Measurements from ENCODE around the gene GALT. TPM values are rescaled to one million over a fixed set of nuclear protein-coding genes. Genes with fewer than 3 reads are reported as not detected.

Gene GALT
- total RNA-seq, 2 experiments from 2014 or later, result 62.5 to 90.9 TPM

DNA sequence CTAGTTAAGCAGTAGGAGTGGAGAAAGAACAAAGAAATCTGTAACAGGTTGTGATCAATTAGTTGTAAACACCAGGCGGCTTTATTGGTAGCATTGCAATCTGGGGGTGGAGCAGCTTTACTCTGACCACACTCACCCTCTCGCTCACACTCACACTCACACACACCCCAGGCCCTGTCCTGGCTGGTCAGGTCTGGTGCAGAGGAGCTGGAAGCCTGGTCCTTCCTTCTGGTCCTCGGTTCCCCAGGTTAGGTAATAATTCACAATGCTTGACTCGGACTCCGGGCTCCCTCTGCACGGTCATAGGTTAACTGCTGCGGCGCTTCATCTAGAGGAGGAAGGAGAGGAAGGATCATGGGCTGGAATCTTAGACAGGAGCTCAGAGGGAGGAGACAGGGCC is 43.0 kb downstream of the GALT start:
- intact Hi-C loops (cut with micrococcal nuclease; ENCODE audit: unreplicated experiment), result no loop called here
- POLR2A ChIA-PET, result no interaction called here
- no peaks in the 10 kb centered on the region for H3K9me2 ChIP-seq (ENCODE audit: insufficient read depth, low read length)
- H3K27ac ChIP-seq (ENCODE audit: low read depth, low read length, poor library complexity, severe bottlenecking), result no peak overlapping the region
- no TSS peak for BruUV-seq (replicated peaks)
- no peak for DNase-seq (ENCODE audit: low spot score)
- CTCF ChIA-PET (ENCODE audit: unreplicated experiment), result interaction anchor here (0.6 kb wide), 1 partner anchor 25 kb away, joined by 3 read pairs; no protein-coding TSS in a partner anchor
- no peaks in the 10 kb centered on the region for H3K36me3 ChIP-seq (ENCODE audit: insufficient read depth, low read length)
- no peaks in the 10 kb centered on the region for H3K9me3 ChIP-seq (ENCODE audit: low read length)
- no peaks in the 10 kb centered on the region for H3K79me2 ChIP-seq (ENCODE audit: insufficient read depth, low read depth, low read length)
- H2AFZ ChIP-seq (ENCODE audit: low read length), result no peak overlapping the region
- no peaks in the 10 kb centered on the region for H4K20me1 ChIP-seq (ENCODE audit: insufficient read depth, low read length)
- no peak overlapping the region for H3K4me2 ChIP-seq (ENCODE audit: low read length)
- no peaks in the 10 kb centered on the region for H3K4me1 ChIP-seq (ENCODE audit: insufficient read depth, low read length, poor library complexity, severe bottlenecking)
- H3K4me3 ChIP-seq (ENCODE audit: low read depth, low read length, poor library complexity, severe bottlenecking), result no peak overlapping the region
- TF ChIP-seq, protein P1, sequence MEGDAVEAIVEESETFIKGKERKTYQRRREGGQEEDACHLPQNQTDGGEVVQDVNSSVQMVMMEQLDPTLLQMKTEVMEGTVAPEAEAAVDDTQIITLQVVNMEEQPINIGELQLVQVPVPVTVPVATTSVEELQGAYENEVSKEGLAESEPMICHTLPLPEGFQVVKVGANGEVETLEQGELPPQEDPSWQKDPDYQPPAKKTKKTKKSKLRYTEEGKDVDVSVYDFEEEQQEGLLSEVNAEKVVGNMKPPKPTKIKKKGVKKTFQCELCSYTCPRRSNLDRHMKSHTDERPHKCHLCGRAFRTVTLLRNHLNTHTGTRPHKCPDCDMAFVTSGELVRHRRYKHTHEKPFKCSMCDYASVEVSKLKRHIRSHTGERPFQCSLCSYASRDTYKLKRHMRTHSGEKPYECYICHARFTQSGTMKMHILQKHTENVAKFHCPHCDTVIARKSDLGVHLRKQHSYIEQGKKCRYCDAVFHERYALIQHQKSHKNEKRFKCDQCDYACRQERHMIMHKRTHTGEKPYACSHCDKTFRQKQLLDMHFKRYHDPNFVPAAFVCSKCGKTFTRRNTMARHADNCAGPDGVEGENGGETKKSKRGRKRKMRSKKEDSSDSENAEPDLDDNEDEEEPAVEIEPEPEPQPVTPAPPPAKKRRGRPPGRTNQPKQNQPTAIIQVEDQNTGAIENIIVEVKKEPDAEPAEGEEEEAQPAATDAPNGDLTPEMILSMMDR (conservative IDR thresholded peaks at IDR 0.05; ENCODE audit: low read length), result no peak
- no peak for TF ChIP-seq EZH2phosphoT487 (IDR thresholded peaks at IDR 0.05; ENCODE audit: borderline replicate concordance, low read depth, low read length)

DNA sequence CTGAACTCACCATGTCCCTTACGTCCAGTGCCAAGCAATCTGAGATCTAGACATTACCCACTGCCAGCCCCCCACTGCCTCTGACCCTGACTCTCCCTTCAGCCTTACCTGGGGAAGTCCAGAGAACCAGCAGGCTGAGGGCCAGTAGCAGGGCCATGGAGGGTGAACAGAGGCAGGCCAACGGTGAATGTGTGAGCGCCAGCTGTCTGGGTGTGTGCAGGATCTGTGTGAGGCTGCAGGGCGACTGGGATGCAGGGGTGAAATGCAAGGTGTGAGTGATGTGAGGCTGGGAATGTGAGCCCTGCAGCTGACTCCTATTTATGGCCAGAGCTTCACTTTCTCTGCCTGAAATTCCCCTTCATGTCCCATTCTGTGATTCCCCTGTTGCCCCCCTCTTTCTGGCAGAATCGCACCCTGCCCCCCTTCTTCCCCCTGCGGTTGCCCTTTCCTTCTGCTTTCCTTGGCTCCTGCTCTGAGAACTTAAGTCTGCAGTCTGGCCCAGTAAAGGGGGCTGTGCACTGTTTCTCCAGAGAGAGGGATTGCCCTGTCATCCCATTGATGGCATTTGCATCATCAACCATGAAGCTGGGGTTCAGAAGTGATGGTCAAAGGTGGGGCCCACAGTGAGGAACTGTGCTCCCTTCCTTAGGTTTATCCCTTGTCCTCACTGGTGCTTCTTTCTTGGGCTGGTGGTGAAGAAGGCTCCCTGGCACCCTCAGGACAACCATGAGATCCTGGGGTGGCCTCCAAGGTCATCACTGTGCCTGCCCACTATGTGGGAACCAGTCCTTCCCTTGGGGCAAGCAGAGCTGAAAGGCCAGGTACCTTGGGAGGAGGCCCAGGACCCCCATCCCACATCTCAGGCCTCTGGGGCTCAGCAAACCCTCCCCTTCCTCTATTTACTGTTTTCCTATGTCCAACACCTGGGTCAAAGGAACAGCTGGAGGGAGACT is 44.8 kb downstream of the GALT start, which contains the start of gene CCL19:
Gene CCL19 (minus strand): TSS at position 294 of the 953 bp plus-strand sequence. CDS start 137 bp downstream, at position 157.
- no peaks in the 10 kb centered on the region for H3K36me3 ChIP-seq (ENCODE audit: insufficient read depth, low read length)
- no peak within 1 kb of the TSS for H3K4me3 ChIP-seq (ENCODE audit: low read depth, low read length, poor library complexity, severe bottlenecking)
- H3K9me2 ChIP-seq (ENCODE audit: insufficient read depth, low read length), result no peaks in the 10 kb centered on the region
- no peaks in the 10 kb centered on the region for H3K9me3 ChIP-seq (ENCODE audit: low read length)
- H3K79me2 ChIP-seq (ENCODE audit: insufficient read depth, low read depth, low read length), result no peaks in the 10 kb centered on the region
- H3K27ac ChIP-seq (ENCODE audit: low read depth, low read length, poor library complexity, severe bottlenecking), result no peak within 1 kb of the TSS
- no TSS peak for BruUV-seq (replicated peaks)
- intact Hi-C loops (cut with micrococcal nuclease; ENCODE audit: unreplicated experiment), result no loop called here
- ChIA-PET POLR2A (interaction anchor here (1.0 kb wide), 1 partner anchor 9 kb away, joined by 3 read pairs; no protein-coding TSS in a partner anchor), CTCF (ENCODE audit: unreplicated experiment) (no interaction called here)
- H4K20me1 ChIP-seq (ENCODE audit: insufficient read depth, low read length), result no peaks in the 10 kb centered on the region
- no peak within 1 kb of the TSS for H3K4me2 ChIP-seq (ENCODE audit: low read length)
- DNase-seq (ENCODE audit: low spot score), result no peak
- no peaks in the 10 kb centered on the region for H3K4me1 ChIP-seq (ENCODE audit: insufficient read depth, low read length, poor library complexity, severe bottlenecking)
- H2AFZ ChIP-seq (ENCODE audit: low read length), result no peak within 1 kb of the TSS
- TF ChIP-seq, protein P1 (conservative IDR thresholded peaks at IDR 0.05; ENCODE audit: low read length), result no peak
- no peak for TF ChIP-seq EZH2phosphoT487 (IDR thresholded peaks at IDR 0.05; ENCODE audit: borderline replicate concordance, low read depth, low read length)

DNA sequence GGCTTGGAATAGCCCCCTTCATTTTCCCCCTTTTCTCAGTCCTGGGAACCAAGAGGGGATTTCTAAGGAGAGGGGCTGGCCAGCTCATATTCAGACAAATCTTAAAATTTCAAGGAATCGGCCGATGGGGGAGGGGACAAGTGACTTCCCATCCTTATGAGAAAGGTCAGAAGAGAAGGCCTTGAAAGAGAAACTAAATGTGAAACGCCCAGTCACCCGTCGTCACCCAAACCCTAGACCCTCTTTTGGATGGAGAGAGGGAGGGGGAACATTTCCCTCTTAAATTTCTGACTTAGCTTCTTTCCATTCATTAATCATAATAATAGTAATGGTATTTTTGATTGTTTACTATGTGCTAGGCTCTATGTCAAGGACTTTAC is 45.5 kb downstream of the GALT start:
- CTCF ChIA-PET (ENCODE audit: unreplicated experiment), result interaction anchor here (0.6 kb wide), 1 partner anchor 29 kb away, joined by 4 read pairs; no protein-coding TSS in a partner anchor
- Histone ChIP-seq H3K79me2 (ENCODE audit: insufficient read depth, low read depth, low read length) (no peaks in the 10 kb centered on the region), H3K27ac (ENCODE audit: low read depth, low read length, poor library complexity, severe bottlenecking) (no peak overlapping the region), H2AFZ (ENCODE audit: low read length) (no peak overlapping the region), H3K4me1 (ENCODE audit: insufficient read depth, low read length, poor library complexity, severe bottlenecking) (no peaks in the 10 kb centered on the region), H3K9me3 (ENCODE audit: low read length) (no peaks in the 10 kb centered on the region), H3K36me3 (ENCODE audit: insufficient read depth, low read length) (no peaks in the 10 kb centered on the region), H3K4me2 (ENCODE audit: low read length) (no peak overlapping the region), H4K20me1 (ENCODE audit: insufficient read depth, low read length) (no peaks in the 10 kb centered on the region), H3K4me3 (ENCODE audit: low read depth, low read length, poor library complexity, severe bottlenecking) (no peak overlapping the region), H3K9me2 (ENCODE audit: insufficient read depth, low read length) (no peaks in the 10 kb centered on the region)
- no peak for DNase-seq (ENCODE audit: low spot score)
- POLR2A ChIA-PET, result interaction anchor here (1.0 kb wide), 1 partner anchor 9 kb away, joined by 3 read pairs; no protein-coding TSS in a partner anchor
- TF ChIP-seq, protein P1 (conservative IDR thresholded peaks at IDR 0.05; ENCODE audit: low read length), result no peak
- no peak for TF ChIP-seq EZH2phosphoT487 (IDR thresholded peaks at IDR 0.05; ENCODE audit: borderline replicate concordance, low read depth, low read length)
- no TSS peak for BruUV-seq (replicated peaks)
- intact Hi-C loops (cut with micrococcal nuclease; ENCODE audit: unreplicated experiment), result no loop called here
